NOMO-1 (cell line): ENCODE data around the gene DNAJC18.
"Not testable (repeated sequence)": the region's sequence is repeated elsewhere in the genome, so short reads cannot be mapped to it uniquely, and the experiment has no call there.

Experiments used
- DNase-seq, 2 experiments: peaks; one replicate each; lab custom pipeline; 2025; ENCODE audit not compliant: unreplicated experiment in 2 of 2; lab: John Stamatoyannopoulos, UW

Gene DNAJC18

GRCh38 chr5:139461698-139462097, 22.4 kb upstream of the DNAJC18 start:
- DNase-seq: no peak

GRCh38 chr5:139461176-139461575, 21.9 kb upstream of the DNAJC18 start:
- no peak for DNase-seq

- no peak for DNase-seq
Measured at GRCh38 chr5:139460455-139460854, 21.1 kb upstream of the DNAJC18 start.

GRCh38 chr5:139459451-139459934, 20.2 kb upstream of the DNAJC18 start:
- DNase-seq: no peak

GRCh38 chr5:139458580-139459407, 19.5 kb upstream of the DNAJC18 start:
- DNase-seq: peak; percentile 39 to 64

- no peak for DNase-seq
Measured at GRCh38 chr5:139457653-139458306, 18.5 kb upstream of the DNAJC18 start.

GRCh38 chr5:139457241-139457640, 17.9 kb upstream of the DNAJC18 start:
- no peak for DNase-seq

GRCh38 chr5:139456776-139457175, 17.5 kb upstream of the DNAJC18 start:
- no peak for DNase-seq

- DNase-seq: no peak
Measured at GRCh38 chr5:139454568-139455290, 15.4 kb upstream of the DNAJC18 start.

GRCh38 chr5:139453683-139454567, 14.6 kb upstream of the DNAJC18 start:
- no peak for DNase-seq

- no peak for DNase-seq
Measured at GRCh38 chr5:139451878-139452660, 12.7 kb upstream of the DNAJC18 start.

- no peak for DNase-seq
Measured at GRCh38 chr5:139451176-139451575, 11.9 kb upstream of the DNAJC18 start.

GRCh38 chr5:139446956-139447779, 7.8 kb upstream of the DNAJC18 start:
- no peak for DNase-seq

GRCh38 chr5:139445325-139446170, 6.2 kb upstream of the DNAJC18 start:
- no peak for DNase-seq

GRCh38 chr5:139443831-139444453, 4.6 kb upstream of the DNAJC18 start:
- DNase-seq: no peak

GRCh38 chr5:139440416-139440815, 1.1 kb upstream of the DNAJC18 start:
- DNase-seq: not testable (repeated sequence)

GRCh38 chr5:139438707-139439012, 665 bp downstream of the DNAJC18 start:
- no peak for DNase-seq

GRCh38 chr5:139435676-139436075, 3.6 kb downstream of the DNAJC18 start:
- no peak for DNase-seq
